ENCODE measurements around the gene TM4SF5. TPM values are rescaled to one million over a fixed set of nuclear protein-coding genes. Genes with fewer than 3 reads are reported as not detected.

Gene TM4SF5
- total and polyA plus RNA-seq, 8 donors, result 0.31 to 1.2 (median 0.61) TPM; not detected in 2

DNA sequence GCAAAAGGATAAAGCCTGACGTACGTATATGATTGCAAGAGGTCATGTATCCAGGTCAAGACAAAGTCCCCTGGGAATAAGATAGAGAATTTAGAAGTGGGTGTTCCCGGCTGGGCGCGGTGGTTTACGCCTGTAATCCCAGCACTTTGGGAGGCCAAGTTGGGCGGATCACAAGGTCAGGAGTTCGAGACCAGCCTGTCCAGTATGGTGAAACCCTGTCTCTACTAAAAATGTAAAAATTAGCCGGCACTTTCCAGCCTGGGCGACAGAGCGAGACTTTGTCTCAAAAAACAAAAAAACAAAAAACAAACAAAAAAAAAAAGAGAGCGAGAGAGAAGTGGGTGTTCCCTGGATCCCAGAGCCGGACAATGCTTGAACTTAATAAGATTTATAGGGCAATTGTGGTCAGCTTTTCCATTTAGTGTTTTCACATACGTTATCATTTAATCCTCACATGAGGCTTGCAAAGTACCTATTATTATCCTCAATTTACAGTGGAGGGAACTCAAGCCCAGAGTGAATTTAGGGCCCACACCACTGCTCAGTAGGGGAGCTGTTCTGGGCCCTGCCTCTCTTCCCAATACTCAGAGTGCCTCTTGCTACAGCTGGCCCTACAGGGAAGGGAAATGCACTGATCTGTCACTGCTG is 16.6 kb downstream of the TM4SF5 start:
- Histone ChIP-seq H3K36me3 (no peaks in the 10 kb centered on the region), H3K27ac (no peak overlapping the region), H3K27me3 (peaks cover 0 to 9% (median 0%) of the 10 kb centered on the region in 4 donors), H3K9me3 (no peaks in the 10 kb centered on the region), H3K4me3 (peak overlapping the region in 1 of 4 donors; percentile 58), H3K4me1 (peaks cover 0 to 20% (median 4%) of the 10 kb centered on the region in 3 donors)
- 79 to 81% methylated on average over 14 of the region's 14 CpGs for WGBS, 2 donors
- TF ChIP-seq, protein P1, sequence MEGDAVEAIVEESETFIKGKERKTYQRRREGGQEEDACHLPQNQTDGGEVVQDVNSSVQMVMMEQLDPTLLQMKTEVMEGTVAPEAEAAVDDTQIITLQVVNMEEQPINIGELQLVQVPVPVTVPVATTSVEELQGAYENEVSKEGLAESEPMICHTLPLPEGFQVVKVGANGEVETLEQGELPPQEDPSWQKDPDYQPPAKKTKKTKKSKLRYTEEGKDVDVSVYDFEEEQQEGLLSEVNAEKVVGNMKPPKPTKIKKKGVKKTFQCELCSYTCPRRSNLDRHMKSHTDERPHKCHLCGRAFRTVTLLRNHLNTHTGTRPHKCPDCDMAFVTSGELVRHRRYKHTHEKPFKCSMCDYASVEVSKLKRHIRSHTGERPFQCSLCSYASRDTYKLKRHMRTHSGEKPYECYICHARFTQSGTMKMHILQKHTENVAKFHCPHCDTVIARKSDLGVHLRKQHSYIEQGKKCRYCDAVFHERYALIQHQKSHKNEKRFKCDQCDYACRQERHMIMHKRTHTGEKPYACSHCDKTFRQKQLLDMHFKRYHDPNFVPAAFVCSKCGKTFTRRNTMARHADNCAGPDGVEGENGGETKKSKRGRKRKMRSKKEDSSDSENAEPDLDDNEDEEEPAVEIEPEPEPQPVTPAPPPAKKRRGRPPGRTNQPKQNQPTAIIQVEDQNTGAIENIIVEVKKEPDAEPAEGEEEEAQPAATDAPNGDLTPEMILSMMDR (IDR thresholded peaks at IDR 0.05), result no peak
- no peak for FAIRE-seq
- no peak for ATAC-seq
- intact Hi-C loops (cut with DNase I), result loop anchor here in 2 of 3 donors (5.0 to 10.0 kb wide), 3 partner anchors 53 to 99 kb away; partner anchors contain the start of genes CXCL16 (in 1 of the 2), MED11 (in 1 of the 2) and ZMYND15 (in 1 of the 2)
- DNase-seq, result peak in 1 of 6 donors; percentile 3

- DNase-seq (peak in 3 of 6 donors; percentile 42 to 78 (median 65)), FAIRE-seq (no peak), ATAC-seq (peak in 3 of 4 donors; percentile 0 to 3 (median 3))
- peak within 1 kb of the TSS; percentile 53 to 71 (median 58) for H3K4me3 ChIP-seq
- no peaks in the 10 kb centered on the region for H3K36me3 ChIP-seq
- H3K27ac ChIP-seq, result peak within 1 kb of the TSS; percentile 93 to 98 (median 98)
- TF ChIP-seq, protein P1 (IDR thresholded peaks at IDR 0.05), result no peak
- H3K27me3 ChIP-seq, result peaks cover 0 to 3% (median 0%) of the 10 kb centered on the region in 4 donors
- intact Hi-C loops (cut with DNase I), result loop anchor here in 2 of 3 donors (5.0 to 10.0 kb wide), 3 partner anchors 54 to 98 kb away; partner anchors contain the start of genes CXCL16 (in 1 of the 2), MED11 (in 1 of the 2) and ZMYND15 (in 1 of the 2)
- 17 to 19% methylated on average over 59 to 62 of the region's 62 CpGs for WGBS, 2 donors
- peaks cover 0 to 20% (median 4%) of the 10 kb centered on the region in 3 donors for H3K4me1 ChIP-seq
- H3K9me3 ChIP-seq, result no peaks in the 10 kb centered on the region
Measured at GRCh38 chr17:4788807-4789700, 17.4 kb downstream of the TM4SF5 start, which contains the start of gene GLTPD2. Gene GLTPD2 (plus strand): TSS chr17:4788964. CDS start chr17:4789012, 48 bp downstream.

DNA sequence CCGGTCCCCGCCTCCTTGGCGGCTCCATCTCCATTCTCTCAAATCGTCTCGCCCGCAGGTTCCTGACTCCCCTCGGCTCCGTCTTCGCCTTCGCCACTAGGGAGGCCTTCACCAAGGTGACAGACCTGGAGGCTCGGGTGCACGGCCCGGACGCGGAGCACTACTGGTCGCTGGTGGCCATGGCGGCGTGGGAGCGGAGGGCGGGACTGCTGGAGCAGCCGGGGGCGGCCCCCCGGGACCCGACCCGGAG is 17.9 kb downstream of the TM4SF5 start:
- intact Hi-C loops (cut with DNase I), result loop anchor here in 2 of 3 donors (5.0 to 10.0 kb wide), 3 partner anchors 55 to 98 kb away; partner anchors contain the start of genes CXCL16 (in 1 of the 2), MED11 (in 1 of the 2) and ZMYND15 (in 1 of the 2)
- peak overlapping the region; percentile 53 to 71 (median 58) for H3K4me3 ChIP-seq
- H3K9me3 ChIP-seq, result no peaks in the 10 kb centered on the region
- peak overlapping the region; percentile 93 to 98 (median 98) for H3K27ac ChIP-seq
- 0 to 1% methylated on average over 19 to 25 of the region's 25 CpGs for WGBS, 2 donors
- TF ChIP-seq, protein P1 (IDR thresholded peaks at IDR 0.05), result no peak
- no peaks in the 10 kb centered on the region for H3K36me3 ChIP-seq
- peaks cover 0 to 20% (median 4%) of the 10 kb centered on the region in 3 donors for H3K4me1 ChIP-seq
- FAIRE-seq, result no peak
- ATAC-seq, result no peak
- DNase-seq, result no peak
- H3K27me3 ChIP-seq, result no peaks in the 10 kb centered on the region

GRCh38 chr17:4789951-4790704 is 18.4 kb downstream of the TM4SF5 start:
- peaks cover 0 to 20% (median 4%) of the 10 kb centered on the region in 3 donors for H3K4me1 ChIP-seq
- no peaks in the 10 kb centered on the region for H3K9me3 ChIP-seq
- FAIRE-seq (no peak), ATAC-seq (peak; percentile 88 to 92 (median 92)), DNase-seq (peak; percentile 82 to 94 (median 88))
- no peaks in the 10 kb centered on the region for H3K27me3 ChIP-seq
- peak overlapping the region; percentile 53 to 71 (median 58) for H3K4me3 ChIP-seq
- intact Hi-C loops (cut with DNase I), result loop anchor here (5.0 to 10.0 kb wide), 4 partner anchors 55 to 105 kb away; partner anchors contain the start of genes C17orf107 (in 1 of the 3), CXCL16 (in 1 of the 3), MED11 (in 1 of the 3) and ZMYND15 (in 1 of the 3)
- no peaks in the 10 kb centered on the region for H3K36me3 ChIP-seq
- WGBS, 2 donors, result 0% methylated on average over 55 to 91 of the region's 91 CpGs
- H3K27ac ChIP-seq, result peak overlapping the region; percentile 93 to 98 (median 98)
- TF ChIP-seq, protein P1 (IDR thresholded peaks at IDR 0.05), result peak; percentile 58 to 80 (median 74)
